Neural crest cell (in vitro differentiated cells): ENCODE measurements around the gene TPP2. TPM values are rescaled to one million over a fixed set of nuclear protein-coding genes. Genes with fewer than 3 reads are reported as not detected.

ENCODE experiments used
- DNase-seq: peaks from one replicate; pipeline ENCODE4 v3.0.0; 2021; ENCODE audit warnings: low read depth, mixed read lengths, low spot score
- H3K27ac Mint-ChIP-seq: one replicate; pipeline ENCODE4 v1.8.0; 2021; ENCODE audit warnings: mild to moderate bottlenecking, mixed read lengths; ENCODE audit not compliant: unreplicated experiment
- H3K27me3 Mint-ChIP-seq: 2 replicates; pipeline ENCODE4 v1.8.0; 2021; ENCODE audit warnings: low read depth, mild to moderate bottlenecking, mixed read lengths
- H3K36me3 Mint-ChIP-seq: 2 replicates; pipeline ENCODE4 v1.8.0; 2021; ENCODE audit warnings: low read depth, mild to moderate bottlenecking, mixed read lengths
- H3K4me1 Mint-ChIP-seq: 2 replicates; pipeline ENCODE4 v1.8.0; 2021; ENCODE audit warnings: mixed read lengths
- H3K4me3 Mint-ChIP-seq: one replicate; pipeline ENCODE4 v1.8.0; 2021; ENCODE audit warnings: mild to moderate bottlenecking, mixed read lengths
- H3K9me3 Mint-ChIP-seq: 2 replicates; pipeline ENCODE4 v1.8.0; 2021; ENCODE audit warnings: mixed read lengths
- CTCF ChIP-seq: fragments of 200-600 bp; sonication (generic); conservative IDR thresholded peaks from 2 replicates; pipeline ENCODE4 v1.5.0; 2021; ENCODE audit warnings: antibody characterized with exemption, mild to moderate bottlenecking
- total RNA-seq: library from RNA; stranded (reverse); gene quantifications from 2 replicates; pipeline ENCODE4 v1.2.1, GENCODE V29; 2021

TPP2 gene
- total RNA-seq, 1 donor from 2014 or later = 62.7 TPM

GRCh38 chr13:102654756-102655155 is 58.0 kb downstream of the TPP2 start:
- H3K4me1 Mint-ChIP-seq = no peaks in the 10 kb centered on the region
- H3K27me3 Mint-ChIP-seq = no peaks in the 10 kb centered on the region
- H3K9me3 Mint-ChIP-seq = peaks cover 4% of the 10 kb centered on the region
- no peak for TF ChIP-seq CTCF
- H3K27ac Mint-ChIP-seq = no peak overlapping the region
- no peak overlapping the region for H3K4me3 Mint-ChIP-seq
- peaks cover 23% of the 10 kb centered on the region for H3K36me3 Mint-ChIP-seq
- no peak for DNase-seq

- Mint-ChIP-seq H3K27me3 (no peaks in the 10 kb centered on the region), H3K4me1 (no peaks in the 10 kb centered on the region), H3K4me3 (no peak overlapping the region), H3K36me3 (peaks cover 39% of the 10 kb centered on the region), H3K9me3 (peaks cover 4% of the 10 kb centered on the region), H3K27ac (no peak overlapping the region)
- DNase-seq = no peak
- TF ChIP-seq CTCF = peak; percentile 50
These were observed 60.8 kb downstream of the TPP2 start for GRCh38 chr13:102657630-102658029.

GRCh38 chr13:102658660-102659059 is 61.9 kb downstream of the TPP2 start:
- Mint-ChIP-seq H3K4me1 (no peaks in the 10 kb centered on the region), H3K27me3 (no peaks in the 10 kb centered on the region), H3K9me3 (peaks cover 4% of the 10 kb centered on the region), H3K27ac (no peak overlapping the region), H3K36me3 (peaks cover 39% of the 10 kb centered on the region), H3K4me3 (no peak overlapping the region)
- DNase-seq = no peak
- TF ChIP-seq CTCF = no peak

- Mint-ChIP-seq H3K4me1 (no peaks in the 10 kb centered on the region), H3K36me3 (peaks cover 43% of the 10 kb centered on the region), H3K27ac (no peak overlapping the region), H3K9me3 (peaks cover 4% of the 10 kb centered on the region), H3K27me3 (no peaks in the 10 kb centered on the region), H3K4me3 (no peak overlapping the region)
- TF ChIP-seq CTCF = no peak
- no peak for DNase-seq
These were observed 62.5 kb downstream of the TPP2 start for GRCh38 chr13:102659168-102659713.

GRCh38 chr13:102667023-102667422 is 70.2 kb downstream of the TPP2 start:
- Mint-ChIP-seq H3K4me3 (no peak overlapping the region), H3K4me1 (no peaks in the 10 kb centered on the region), H3K27me3 (no peaks in the 10 kb centered on the region), H3K9me3 (peaks cover 25% of the 10 kb centered on the region), H3K36me3 (peaks cover 75% of the 10 kb centered on the region), H3K27ac (no peak overlapping the region)
- TF ChIP-seq CTCF = no peak
- no peak for DNase-seq

- TF ChIP-seq CTCF = no peak
- Mint-ChIP-seq H3K27me3 (no peaks in the 10 kb centered on the region), H3K27ac (no peak overlapping the region), H3K36me3 (peaks cover 79% of the 10 kb centered on the region), H3K4me3 (no peak overlapping the region), H3K4me1 (no peaks in the 10 kb centered on the region), H3K9me3 (peaks cover 25% of the 10 kb centered on the region)
- DNase-seq = no peak
These were observed 71.1 kb downstream of the TPP2 start for GRCh38 chr13:102667911-102668310.
